Glutamatergic neuron (in vitro differentiated cells): Measurements from ENCODE around the gene UNC79. TPM values are rescaled to one million over a fixed set of nuclear protein-coding genes. Genes with fewer than 3 reads are reported as not detected.

Experiments used
- DNase-seq: peaks from one replicate; pipeline ENCODE4 v3.0.0; 2022
- H3K27ac Mint-ChIP-seq: one replicate; pipeline ENCODE4 v1.8.0; 2020; ENCODE audit warnings: mild to moderate bottlenecking, mixed read lengths, inconsistent platforms; ENCODE audit not compliant: unreplicated experiment
- H3K27me3 Mint-ChIP-seq: one replicate; pipeline ENCODE4 v1.8.0; 2020; ENCODE audit warnings: mild to moderate bottlenecking, moderate library complexity, mixed read lengths, inconsistent platforms; ENCODE audit not compliant: unreplicated experiment
- H3K36me3 Mint-ChIP-seq: one replicate; pipeline ENCODE4 v1.8.0; 2020; ENCODE audit warnings: mild to moderate bottlenecking, mixed read lengths, inconsistent platforms; ENCODE audit not compliant: unreplicated experiment
- H3K4me1 Mint-ChIP-seq: one replicate; pipeline ENCODE4 v1.8.0; 2020; ENCODE audit warnings: mild to moderate bottlenecking, low read depth, mixed read lengths, inconsistent platforms; ENCODE audit not compliant: unreplicated experiment
- H3K4me3 Mint-ChIP-seq: one replicate; pipeline ENCODE4 v1.8.0; 2020; ENCODE audit warnings: mild to moderate bottlenecking, mixed read lengths, inconsistent platforms; ENCODE audit not compliant: unreplicated experiment
- H3K9me3 Mint-ChIP-seq: one replicate; pipeline ENCODE4 v1.8.0; 2020; ENCODE audit warnings: mild to moderate bottlenecking, moderate library complexity, mixed read lengths, inconsistent platforms; ENCODE audit not compliant: unreplicated experiment
- CTCF ChIP-seq: fragments of 200-600 bp; sonication (generic); IDR thresholded peaks from one replicate; pipeline ENCODE4 v1.5.0; 2021; ENCODE audit not compliant: partially characterized antibody, unreplicated experiment
- total RNA-seq: library from RNA; stranded (reverse); fragmentation: NEBNext Ultra II Directional; extraction: Animal tissue kit (Norgen Biotek cat#: 25700); gene quantifications from one replicate; pipeline ENCODE4 v1.2.1, GENCODE V29; 2021; ENCODE audit not compliant: unreplicated experiment

The UNC79 gene
- total RNA-seq, 1 donor from 2014 or later: 29.5 TPM

GRCh38 chr14:93693914-93694313 is 263.2 kb downstream of the UNC79 start:
- H3K4me3 Mint-ChIP-seq: no peak overlapping the region
- H3K27me3 Mint-ChIP-seq: no peaks in the 10 kb centered on the region
- H3K27ac Mint-ChIP-seq: no peak overlapping the region
- H3K4me1 Mint-ChIP-seq: no peaks in the 10 kb centered on the region
- no peak for TF ChIP-seq CTCF
- DNase-seq: no peak
- peaks cover 26% of the 10 kb centered on the region for H3K36me3 Mint-ChIP-seq
- H3K9me3 Mint-ChIP-seq: no peaks in the 10 kb centered on the region

- peaks cover 25% of the 10 kb centered on the region for H3K36me3 Mint-ChIP-seq
- TF ChIP-seq CTCF: no peak
- peaks cover 4% of the 10 kb centered on the region for H3K27me3 Mint-ChIP-seq
- H3K4me3 Mint-ChIP-seq: no peak overlapping the region
- peaks cover 3% of the 10 kb centered on the region for H3K9me3 Mint-ChIP-seq
- H3K27ac Mint-ChIP-seq: no peak overlapping the region
- peaks cover under 1% of the 10 kb centered on the region for H3K4me1 Mint-ChIP-seq
- no peak for DNase-seq
Observed at GRCh38 chr14:93700928-93701327, 270.2 kb downstream of the UNC79 start.

GRCh38 chr14:93701562-93701961 is 270.8 kb downstream of the UNC79 start:
- Mint-ChIP-seq H3K27me3 (peaks cover 4% of the 10 kb centered on the region), H3K4me1 (peaks cover 3% of the 10 kb centered on the region), H3K4me3 (no peak overlapping the region), H3K9me3 (peaks cover 3% of the 10 kb centered on the region), H3K36me3 (peaks cover 23% of the 10 kb centered on the region), H3K27ac (no peak overlapping the region)
- no peak for TF ChIP-seq CTCF
- DNase-seq: no peak

GRCh38 chr14:93702946-93703345 is 272.2 kb downstream of the UNC79 start:
- H3K27ac Mint-ChIP-seq: no peak overlapping the region
- H3K9me3 Mint-ChIP-seq: peaks cover 3% of the 10 kb centered on the region
- no peak overlapping the region for H3K4me3 Mint-ChIP-seq
- no peak for TF ChIP-seq CTCF
- H3K36me3 Mint-ChIP-seq: peaks cover 18% of the 10 kb centered on the region
- peaks cover 5% of the 10 kb centered on the region for H3K4me1 Mint-ChIP-seq
- DNase-seq: no peak
- peaks cover 4% of the 10 kb centered on the region for H3K27me3 Mint-ChIP-seq

GRCh38 chr14:93703941-93704340 is 273.2 kb downstream of the UNC79 start:
- DNase-seq: no peak
- TF ChIP-seq CTCF: no peak

More at GRCh38 chr14:93703941-93704340, 273.2 kb downstream of the UNC79 start:
- Mint-ChIP-seq H3K27me3 (peaks cover 4% of the 10 kb centered on the region), H3K36me3 (peaks cover 13% of the 10 kb centered on the region), H3K4me3 (no peak overlapping the region), H3K27ac (no peak overlapping the region), H3K9me3 (peaks cover 6% of the 10 kb centered on the region), H3K4me1 (peaks cover 15% of the 10 kb centered on the region)
